Measurements from ENCODE around the gene CCDC126. TPM values are rescaled to one million over a fixed set of nuclear protein-coding genes. Genes with fewer than 3 reads are reported as not detected.

Gene CCDC126
- total RNA-seq, 4 donors from 2014 or later: 1.3 to 29.1 (median 24.8) TPM

DNA sequence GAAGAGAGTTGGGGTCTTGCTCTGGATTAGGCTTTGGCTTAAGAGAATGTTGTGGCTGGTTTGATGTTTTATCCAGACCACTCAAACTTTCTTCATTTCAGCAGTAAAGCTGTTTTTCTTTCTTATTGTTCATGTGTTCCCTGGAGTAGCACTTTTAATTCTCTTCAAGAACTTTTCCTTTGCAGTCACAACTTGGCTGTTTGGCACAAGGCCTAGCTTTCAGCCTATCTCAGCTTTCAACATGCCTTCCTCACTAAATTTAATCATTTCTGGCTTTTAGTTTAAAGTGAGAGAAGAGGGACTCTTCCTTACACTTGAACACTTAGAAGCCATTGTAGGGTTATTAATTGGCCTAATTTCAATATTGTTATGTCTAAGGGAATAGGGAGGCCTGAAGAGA lies 18.1 kb downstream of the CCDC126 start:
- no peak for DNase-seq
- no peaks in the 10 kb centered on the region for H3K4me1 ChIP-seq
- no peaks in the 10 kb centered on the region for H3K36me3 ChIP-seq
- TF ChIP-seq POLR2A (IDR thresholded peaks at IDR 0.05) (no peak), CTCF (IDR thresholded peaks at IDR 0.05) (no peak)
- peaks cover 0 to 14% of the 10 kb centered on the region in 2 donors for H3K9me3 ChIP-seq
- no peaks in the 10 kb centered on the region for H3K27me3 ChIP-seq
- H3K4me3 ChIP-seq: no peak overlapping the region
- no peak overlapping the region for H3K27ac ChIP-seq
- intact Hi-C loops (cut with DNase I; ENCODE audit: low total_unique reads): no loop called here

GRCh38 chr7:23616593-23616992 lies 19.4 kb downstream of the CCDC126 start:
- no peak overlapping the region for H3K27ac ChIP-seq
- H3K9me3 ChIP-seq: peaks cover 0 to 14% of the 10 kb centered on the region in 2 donors
- no peaks in the 10 kb centered on the region for H3K4me1 ChIP-seq
- H3K27me3 ChIP-seq: no peaks in the 10 kb centered on the region
- no peak overlapping the region for H3K4me3 ChIP-seq
- intact Hi-C loops (cut with DNase I; ENCODE audit: low total_unique reads): no loop called here
- no peak for TF ChIP-seq CTCF (IDR thresholded peaks at IDR 0.05)
- no peak for TF ChIP-seq POLR2A (IDR thresholded peaks at IDR 0.05)
- DNase-seq: no peak
- no peaks in the 10 kb centered on the region for H3K36me3 ChIP-seq

DNA sequence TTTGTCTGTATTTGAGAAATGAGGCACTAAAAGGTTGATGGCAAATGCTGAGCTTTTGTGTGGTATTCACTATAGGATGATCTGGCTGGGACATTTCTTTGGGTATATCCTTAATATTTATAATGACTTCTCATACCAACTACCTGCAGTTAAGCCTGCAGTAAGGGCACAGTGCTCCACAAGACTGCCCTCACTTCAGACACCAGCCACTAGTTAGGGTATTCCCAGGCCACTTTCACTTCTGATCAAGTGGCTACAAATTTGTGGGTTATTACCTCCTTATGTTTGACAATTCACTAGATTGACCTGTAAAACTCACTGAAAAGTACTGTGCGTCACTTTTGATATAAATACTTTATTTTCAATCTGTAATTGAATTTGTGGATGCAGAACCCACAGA lies 20.3 kb downstream of the CCDC126 start:
- H3K36me3 ChIP-seq: no peaks in the 10 kb centered on the region
- intact Hi-C loops (cut with DNase I; ENCODE audit: low total_unique reads): no loop called here
- TF ChIP-seq CTCF (IDR thresholded peaks at IDR 0.05): no peak
- TF ChIP-seq POLR2A (IDR thresholded peaks at IDR 0.05): no peak
- H3K27ac ChIP-seq: no peak overlapping the region
- peaks cover 0 to 14% of the 10 kb centered on the region in 2 donors for H3K9me3 ChIP-seq
- H3K27me3 ChIP-seq: no peaks in the 10 kb centered on the region
- no peak for DNase-seq
- no peak overlapping the region for H3K4me3 ChIP-seq
- no peaks in the 10 kb centered on the region for H3K4me1 ChIP-seq

GRCh38 chr7:23618241-23618640 lies 21.1 kb downstream of the CCDC126 start:
- no peak overlapping the region for H3K27ac ChIP-seq
- H3K4me3 ChIP-seq: no peak overlapping the region
- DNase-seq: no peak
- H3K36me3 ChIP-seq: no peaks in the 10 kb centered on the region
- intact Hi-C loops (cut with DNase I; ENCODE audit: low total_unique reads): no loop called here
- H3K4me1 ChIP-seq: no peaks in the 10 kb centered on the region
- H3K27me3 ChIP-seq: no peaks in the 10 kb centered on the region
- H3K9me3 ChIP-seq: peaks cover 0 to 14% of the 10 kb centered on the region in 2 donors
- TF ChIP-seq POLR2A (IDR thresholded peaks at IDR 0.05) (no peak), CTCF (IDR thresholded peaks at IDR 0.05) (no peak)

DNA sequence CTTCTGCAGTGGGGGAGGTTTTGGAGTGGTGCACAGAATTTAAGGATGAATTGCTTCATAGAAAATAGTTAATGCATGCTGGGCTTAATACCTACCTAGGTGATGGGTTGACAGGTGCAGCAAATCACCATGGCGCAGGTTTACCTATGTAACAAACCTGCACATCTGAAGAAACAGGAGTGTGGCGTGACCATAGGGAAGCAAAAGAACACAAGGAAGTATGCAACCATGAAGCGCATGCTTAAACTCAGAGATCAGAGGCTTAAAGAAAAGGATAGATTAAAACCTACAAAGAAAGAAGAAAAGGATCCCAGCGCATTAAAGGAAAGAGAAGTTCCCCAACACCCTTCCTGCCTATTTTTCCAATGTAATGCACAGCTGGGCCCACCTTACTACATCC lies 22.0 kb downstream of the CCDC126 start:
- TF ChIP-seq CTCF (IDR thresholded peaks at IDR 0.05) (no peak), POLR2A (IDR thresholded peaks at IDR 0.05) (no peak)
- Histone ChIP-seq H3K9me3 (peaks cover 0 to 14% of the 10 kb centered on the region in 2 donors), H3K4me1 (no peaks in the 10 kb centered on the region), H3K27me3 (no peaks in the 10 kb centered on the region), H3K4me3 (no peak overlapping the region), H3K27ac (no peak overlapping the region), H3K36me3 (no peaks in the 10 kb centered on the region)
- DNase-seq: no peak
- intact Hi-C loops (cut with DNase I; ENCODE audit: low total_unique reads): no loop called here
